ENCODE results near the gene PDSS2.

Gene PDSS2

GRCh38 chr6:107360476-107360875 is 98.9 kb downstream of the PDSS2 start:
- TF ChIP-seq, protein P1, sequence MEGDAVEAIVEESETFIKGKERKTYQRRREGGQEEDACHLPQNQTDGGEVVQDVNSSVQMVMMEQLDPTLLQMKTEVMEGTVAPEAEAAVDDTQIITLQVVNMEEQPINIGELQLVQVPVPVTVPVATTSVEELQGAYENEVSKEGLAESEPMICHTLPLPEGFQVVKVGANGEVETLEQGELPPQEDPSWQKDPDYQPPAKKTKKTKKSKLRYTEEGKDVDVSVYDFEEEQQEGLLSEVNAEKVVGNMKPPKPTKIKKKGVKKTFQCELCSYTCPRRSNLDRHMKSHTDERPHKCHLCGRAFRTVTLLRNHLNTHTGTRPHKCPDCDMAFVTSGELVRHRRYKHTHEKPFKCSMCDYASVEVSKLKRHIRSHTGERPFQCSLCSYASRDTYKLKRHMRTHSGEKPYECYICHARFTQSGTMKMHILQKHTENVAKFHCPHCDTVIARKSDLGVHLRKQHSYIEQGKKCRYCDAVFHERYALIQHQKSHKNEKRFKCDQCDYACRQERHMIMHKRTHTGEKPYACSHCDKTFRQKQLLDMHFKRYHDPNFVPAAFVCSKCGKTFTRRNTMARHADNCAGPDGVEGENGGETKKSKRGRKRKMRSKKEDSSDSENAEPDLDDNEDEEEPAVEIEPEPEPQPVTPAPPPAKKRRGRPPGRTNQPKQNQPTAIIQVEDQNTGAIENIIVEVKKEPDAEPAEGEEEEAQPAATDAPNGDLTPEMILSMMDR (IDR thresholded peaks at IDR 0.05): no peak
- TF ChIP-seq ZFX (IDR thresholded peaks at IDR 0.05; ENCODE audit: borderline replicate concordance): no peak
- H3K27ac ChIP-seq: no peak overlapping the region

GRCh38 chr6:107357842-107358241 is 101.5 kb downstream of the PDSS2 start:
- no peak for TF ChIP-seq ZFX (IDR thresholded peaks at IDR 0.05; ENCODE audit: borderline replicate concordance)
- TF ChIP-seq, protein P1 (IDR thresholded peaks at IDR 0.05): no peak
- no peak overlapping the region for H3K27ac ChIP-seq

GRCh38 chr6:107357031-107357430 is 102.3 kb downstream of the PDSS2 start:
- TF ChIP-seq, protein P1 (IDR thresholded peaks at IDR 0.05): no peak
- TF ChIP-seq ZFX (IDR thresholded peaks at IDR 0.05; ENCODE audit: borderline replicate concordance): no peak

DNA sequence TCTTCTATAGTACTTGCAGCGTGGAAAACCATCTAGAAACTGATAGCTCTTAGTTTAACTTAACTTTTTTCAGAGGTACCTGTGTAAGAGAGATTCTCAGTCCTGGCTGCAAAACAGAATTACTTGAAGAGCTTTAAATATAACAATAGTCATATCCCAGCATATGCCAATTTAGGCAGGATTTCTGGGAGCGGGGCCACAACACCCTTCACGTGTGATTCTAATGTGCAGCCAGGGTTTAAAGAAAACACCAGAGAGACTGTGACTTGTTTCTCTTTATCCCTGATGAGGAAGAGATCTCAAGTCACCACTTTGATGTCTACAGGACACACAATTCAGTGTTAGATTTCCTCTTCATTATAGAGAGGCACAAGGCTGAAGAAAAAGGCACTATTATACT is 103.7 kb downstream of the PDSS2 start:
- H3K27ac ChIP-seq: no peak overlapping the region
- TF ChIP-seq ZFX (IDR thresholded peaks at IDR 0.05; ENCODE audit: borderline replicate concordance): no peak
- TF ChIP-seq, protein P1 (IDR thresholded peaks at IDR 0.05): no peak

More at GRCh38 chr6:107357031-107357430, 102.3 kb downstream of the PDSS2 start:
- no peak overlapping the region for H3K27ac ChIP-seq

DNA sequence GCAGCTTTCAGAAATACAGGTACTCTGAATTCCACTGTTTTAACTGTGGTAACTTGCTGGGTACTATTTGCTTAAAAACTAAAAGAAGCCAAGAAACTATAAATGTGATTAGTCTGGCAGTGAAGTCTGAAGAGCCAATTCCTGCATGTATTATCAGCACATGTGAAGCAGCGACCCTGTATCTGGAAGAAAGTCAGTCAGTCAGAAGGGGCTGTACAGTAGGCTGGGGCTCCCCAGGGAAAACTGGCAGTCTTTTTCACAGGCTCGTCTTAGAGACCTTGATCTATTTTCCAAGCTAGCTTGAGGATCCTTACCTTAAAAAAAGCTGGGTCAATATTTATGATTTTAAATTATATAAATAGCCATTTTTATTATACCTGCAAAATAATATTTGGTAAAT is 104.9 kb downstream of the PDSS2 start:
- TF ChIP-seq ZFX (IDR thresholded peaks at IDR 0.05; ENCODE audit: borderline replicate concordance): no peak
- TF ChIP-seq, protein P1 (IDR thresholded peaks at IDR 0.05): no peak
- no peak overlapping the region for H3K27ac ChIP-seq

GRCh38 chr6:107353773-107354382 is 105.5 kb downstream of the PDSS2 start:
- no peak overlapping the region for H3K27ac ChIP-seq
- no peak for TF ChIP-seq ZFX (IDR thresholded peaks at IDR 0.05; ENCODE audit: borderline replicate concordance)
- TF ChIP-seq, protein P1 (IDR thresholded peaks at IDR 0.05): no peak

GRCh38 chr6:107348224-107348623 is 111.1 kb downstream of the PDSS2 start:
- no peak for TF ChIP-seq ZFX (IDR thresholded peaks at IDR 0.05; ENCODE audit: borderline replicate concordance)
- TF ChIP-seq, protein P1 (IDR thresholded peaks at IDR 0.05): no peak

More at GRCh38 chr6:107348224-107348623, 111.1 kb downstream of the PDSS2 start:
- no peak overlapping the region for H3K27ac ChIP-seq

Measured in 22Rv1 (cell line).